GM19023 (cell line): Measurements from ENCODE around the gene OFD1.

Experiments
- ATAC-seq: cut with Tn5 transposase; IDR thresholded peaks from one replicate; pipeline ENCODE4 v1.9.1; 2021; ENCODE audit warnings: mild to moderate bottlenecking, moderate library complexity; ENCODE audit not compliant: unreplicated experiment

Gene OFD1

DNA sequence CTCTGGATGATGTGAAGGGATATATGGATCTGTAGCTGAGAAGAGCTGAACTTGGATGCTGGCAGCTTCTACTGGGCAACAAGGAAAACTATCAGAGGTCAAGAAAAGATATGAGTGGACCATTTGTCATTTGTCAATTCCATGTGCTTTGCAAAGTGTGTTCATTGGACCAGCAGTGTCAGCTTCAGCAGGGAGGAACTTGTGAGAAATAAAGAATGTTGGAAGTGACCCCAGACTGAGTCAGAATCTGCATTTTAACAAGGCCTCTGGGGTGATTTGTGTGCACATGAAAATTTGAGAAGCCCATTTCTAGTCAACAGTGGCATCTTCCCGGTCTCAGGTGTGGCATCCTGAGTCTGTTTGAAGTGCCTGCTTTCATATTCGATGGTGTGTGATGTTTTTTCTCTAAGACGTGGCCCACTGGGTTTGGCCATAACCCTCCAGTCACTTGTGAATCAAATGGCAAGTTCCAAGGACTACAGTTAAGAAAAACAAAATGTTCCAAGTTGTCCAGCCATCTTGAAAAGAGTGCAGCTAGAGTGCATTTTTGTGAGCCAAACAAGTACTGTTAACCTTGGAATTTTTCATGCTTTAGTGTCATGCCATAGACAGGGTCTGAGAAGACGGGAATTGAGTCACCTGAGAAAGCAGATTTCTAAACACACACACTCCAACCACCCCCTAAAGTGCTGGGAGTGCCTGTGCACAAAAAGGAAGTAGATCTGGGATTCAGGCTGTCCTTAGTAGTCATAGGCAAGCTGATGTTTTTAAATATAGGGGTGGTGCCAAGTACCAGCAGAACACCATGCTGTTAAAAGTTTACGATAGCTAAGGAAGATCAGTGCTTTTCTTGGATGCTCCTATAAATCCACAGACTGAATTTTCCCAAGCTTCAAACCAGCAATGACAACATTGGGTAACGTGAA is 55.9 kb downstream of the OFD1 start:
- no peak for ATAC-seq

DNA sequence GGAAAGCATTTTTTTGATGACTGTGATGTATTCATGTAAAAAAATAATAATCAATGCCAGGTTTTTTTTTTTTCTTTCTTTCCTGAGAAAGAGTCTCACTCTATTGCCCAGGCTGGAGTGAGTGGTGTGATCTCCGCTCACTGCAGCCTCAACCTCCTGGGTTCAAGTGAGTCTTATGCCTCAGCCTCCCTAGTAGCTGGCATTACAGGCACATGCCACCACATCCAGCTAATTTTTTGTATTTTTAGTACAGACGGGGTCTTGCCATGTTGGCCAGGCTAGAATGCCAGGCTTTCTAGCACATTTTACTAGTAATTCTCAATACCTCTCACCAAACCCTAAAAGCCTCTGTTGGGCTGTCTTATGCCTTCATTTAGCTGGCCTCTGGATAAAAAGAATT is 56.6 kb downstream of the OFD1 start:
- ATAC-seq: no peak

DNA sequence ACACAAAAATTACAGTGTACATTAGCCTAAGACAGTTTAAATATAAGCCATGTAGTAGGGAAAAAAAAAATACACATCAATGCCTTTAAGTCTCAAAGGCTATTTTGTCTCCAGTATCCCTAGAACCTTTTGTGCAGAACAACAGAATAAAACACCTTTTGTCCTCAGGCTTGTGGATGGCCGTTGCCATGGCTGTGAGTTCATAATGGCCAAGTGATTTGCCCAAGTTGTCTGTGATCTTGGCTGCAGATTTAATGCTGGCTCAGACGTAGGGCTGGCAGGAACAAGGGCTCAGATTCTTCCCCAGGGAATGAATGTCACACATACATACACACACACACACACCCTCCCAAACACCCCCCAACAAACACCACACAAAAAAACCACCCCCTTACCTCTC is 57.0 kb downstream of the OFD1 start:
- no peak for ATAC-seq

DNA sequence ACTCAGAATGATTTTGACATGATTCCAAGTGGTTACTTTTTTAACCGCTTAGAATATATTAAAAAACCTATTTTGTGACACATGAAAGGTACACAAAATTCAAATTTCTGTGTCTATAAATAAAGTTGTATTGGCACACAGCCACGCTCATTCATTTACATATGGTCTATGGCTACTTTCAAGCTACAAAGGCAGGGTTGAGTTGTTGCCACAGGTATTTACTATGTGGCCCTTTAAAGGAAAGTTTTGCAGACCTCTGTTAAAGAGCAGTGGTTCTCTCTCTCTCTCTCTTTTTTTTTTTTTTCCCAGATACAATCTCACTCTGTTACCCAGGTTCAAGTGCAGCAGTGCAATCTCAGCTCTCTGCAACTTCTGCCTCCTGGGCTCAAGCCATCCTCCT is 59.3 kb downstream of the OFD1 start:
- ATAC-seq: no peak

DNA sequence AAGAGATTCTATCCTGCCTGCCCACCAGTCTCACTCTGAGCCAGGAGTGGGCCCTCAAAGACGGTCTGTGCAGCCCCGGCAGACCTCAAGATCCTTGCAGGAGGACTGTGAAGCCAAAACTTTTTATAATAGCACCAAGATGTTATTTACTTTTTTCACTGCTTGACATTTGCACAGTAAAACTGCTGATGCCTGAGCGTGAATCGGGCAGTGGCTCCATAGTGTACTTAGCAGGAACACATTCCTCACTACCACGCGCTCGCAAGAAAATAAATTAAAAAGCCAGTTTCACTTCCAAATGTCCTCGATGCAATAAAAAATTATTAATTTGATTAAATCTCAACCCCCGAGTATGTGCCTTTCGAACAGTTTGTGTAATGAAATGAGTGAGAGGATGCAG is 59.9 kb downstream of the OFD1 start:
- no peak for ATAC-seq

DNA sequence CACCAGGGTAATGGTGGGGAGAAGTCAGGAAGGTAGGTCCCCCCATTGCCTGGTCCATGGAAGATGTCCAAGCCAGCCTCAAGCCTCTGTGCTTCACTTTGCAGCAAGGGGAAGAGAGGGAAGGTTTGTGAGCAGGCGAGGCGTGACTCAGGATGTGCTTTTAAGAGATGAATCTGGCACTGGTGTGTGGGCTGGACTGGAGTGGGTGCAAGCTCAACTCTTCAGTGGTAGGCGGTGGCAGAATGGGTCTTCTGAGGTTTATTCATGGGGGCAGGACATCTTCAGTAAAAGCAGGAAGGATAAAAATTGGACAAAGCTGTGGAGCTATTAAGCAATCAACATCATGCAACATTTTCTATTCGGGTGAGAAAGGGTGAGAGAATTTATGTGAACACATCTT is 63.0 kb downstream of the OFD1 start:
- no peak for ATAC-seq

DNA sequence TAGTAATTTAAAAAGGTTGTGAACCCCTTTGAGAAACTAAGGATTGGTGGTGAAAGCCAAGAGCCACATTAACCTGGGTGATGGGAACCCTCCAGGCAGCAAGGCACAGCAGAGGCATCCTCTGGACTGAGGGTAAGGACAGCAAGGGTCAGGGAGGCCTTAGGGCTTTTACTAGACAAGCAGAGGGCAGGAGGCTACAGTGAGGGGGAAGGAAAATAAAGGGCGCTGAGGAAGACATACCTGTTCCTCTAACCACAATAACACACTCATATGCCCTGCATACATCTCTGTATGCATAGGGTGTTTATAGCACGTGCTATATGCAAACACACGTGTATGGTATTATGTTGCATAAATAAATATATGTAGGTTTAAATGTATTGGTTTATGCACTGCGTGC is 63.6 kb downstream of the OFD1 start:
- ATAC-seq: no peak

DNA sequence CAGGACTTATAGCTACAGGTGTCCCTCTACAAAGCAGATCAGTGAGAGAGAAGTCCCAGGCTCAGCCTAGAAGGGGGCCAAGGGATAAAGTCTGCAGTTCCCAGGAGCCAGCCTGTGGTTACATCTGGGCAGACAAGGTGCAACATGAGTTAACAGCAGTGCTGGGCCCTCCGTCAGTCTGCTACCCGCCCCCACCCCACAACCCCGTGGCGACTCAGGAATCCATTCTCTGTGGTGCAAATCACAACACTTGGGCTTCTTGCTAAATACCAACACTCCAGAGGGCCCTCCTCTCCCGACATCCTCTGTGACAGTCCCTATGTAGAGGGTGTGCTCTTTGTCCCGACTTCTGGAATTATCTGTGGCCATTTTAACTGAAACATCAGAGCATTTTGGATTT is 68.6 kb downstream of the OFD1 start:
- ATAC-seq: no peak

DNA sequence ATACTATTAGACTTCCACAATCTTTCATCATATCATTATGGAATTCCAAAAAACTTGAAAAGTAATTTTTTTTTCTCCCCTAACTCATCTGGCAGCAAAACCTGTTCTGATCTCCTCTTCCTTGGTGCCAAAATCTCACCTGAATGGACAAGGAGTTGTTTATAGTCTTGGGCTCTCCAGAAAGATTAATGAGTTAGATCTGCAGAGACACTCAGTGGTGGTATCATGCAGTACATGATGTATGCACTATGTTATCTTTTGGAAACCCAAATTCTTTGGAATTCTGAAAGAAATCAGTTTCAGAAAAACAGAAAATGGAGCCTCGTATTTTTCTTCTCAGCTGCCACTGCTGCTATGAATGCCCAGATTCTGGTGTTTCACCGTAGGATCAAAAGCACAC is 70.7 kb downstream of the OFD1 start:
- no peak for ATAC-seq

DNA sequence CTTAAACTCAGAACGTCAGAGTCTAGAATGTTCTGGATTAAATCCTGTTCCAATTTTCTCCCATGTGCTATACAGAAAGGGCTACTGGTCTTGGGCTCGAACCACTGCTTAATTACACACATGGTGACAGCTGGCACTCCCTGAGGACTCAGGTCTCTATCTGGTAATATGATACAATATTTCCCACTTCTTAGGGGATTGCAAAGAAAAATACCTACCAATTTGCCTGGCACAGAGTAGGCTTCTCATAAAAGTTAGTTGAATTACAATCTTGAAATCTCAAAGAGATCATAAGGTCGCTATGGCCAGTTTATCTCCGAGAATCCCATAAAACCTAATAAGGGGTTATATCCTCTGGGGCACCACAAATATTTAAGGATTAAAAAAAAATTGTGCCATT is 73.7 kb downstream of the OFD1 start:
- no peak for ATAC-seq

DNA sequence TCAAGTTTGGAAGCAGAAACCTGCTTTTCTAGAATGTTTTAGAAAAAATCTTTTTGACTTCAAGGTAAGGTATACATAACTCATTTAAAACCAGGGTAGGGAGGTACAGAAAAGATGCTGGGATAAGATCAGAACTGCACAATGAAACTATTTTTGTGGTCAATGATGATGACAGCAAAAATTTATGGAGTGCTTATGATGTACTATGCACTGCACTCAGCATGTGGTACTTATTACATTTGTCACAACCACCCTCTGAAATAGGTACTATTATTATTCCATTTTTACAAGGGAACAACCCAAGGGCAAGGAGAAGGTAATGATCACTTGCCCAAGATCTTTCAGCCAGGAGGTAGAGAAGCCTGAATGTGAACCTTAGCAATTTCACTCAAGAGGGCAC is 74.3 kb downstream of the OFD1 start:
- no peak for ATAC-seq

DNA sequence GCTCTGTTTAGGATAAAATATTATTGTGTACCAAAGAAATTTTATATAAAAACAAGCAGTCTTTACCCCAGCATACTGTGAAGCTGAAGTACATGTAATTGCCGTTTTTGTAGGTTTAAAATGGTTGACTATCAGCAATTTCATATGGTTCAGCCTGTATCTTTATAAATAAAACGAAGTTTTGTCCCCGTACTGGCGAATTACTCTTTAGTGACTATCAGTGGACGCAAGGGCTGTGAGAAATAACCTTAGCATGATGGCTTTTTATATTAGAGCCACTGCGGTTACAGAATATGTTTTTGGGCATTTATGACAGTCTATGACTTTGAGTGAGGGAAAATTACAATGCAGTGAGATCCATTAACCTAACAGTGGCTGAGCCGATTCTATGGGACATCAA is 81.1 kb downstream of the OFD1 start:
- ATAC-seq: no peak

DNA sequence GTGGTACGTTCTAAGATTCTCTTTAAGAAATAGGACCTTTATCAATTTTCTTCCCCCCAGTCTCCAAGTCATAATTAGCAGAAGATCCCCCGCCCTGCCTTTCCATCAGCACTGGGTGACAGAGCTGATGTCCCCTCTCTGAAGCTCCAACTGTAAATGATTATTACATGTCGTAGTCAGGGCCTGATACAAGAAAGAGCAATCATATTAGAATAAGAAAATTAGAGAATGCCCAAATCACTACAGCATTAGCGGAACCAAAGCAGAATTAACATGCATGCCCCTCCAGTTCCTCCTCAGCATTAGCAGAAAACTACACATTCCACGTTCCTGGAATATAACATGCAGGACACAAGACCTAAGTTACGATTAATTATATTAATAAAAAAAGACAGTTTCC is 81.6 kb downstream of the OFD1 start:
- no peak for ATAC-seq

DNA sequence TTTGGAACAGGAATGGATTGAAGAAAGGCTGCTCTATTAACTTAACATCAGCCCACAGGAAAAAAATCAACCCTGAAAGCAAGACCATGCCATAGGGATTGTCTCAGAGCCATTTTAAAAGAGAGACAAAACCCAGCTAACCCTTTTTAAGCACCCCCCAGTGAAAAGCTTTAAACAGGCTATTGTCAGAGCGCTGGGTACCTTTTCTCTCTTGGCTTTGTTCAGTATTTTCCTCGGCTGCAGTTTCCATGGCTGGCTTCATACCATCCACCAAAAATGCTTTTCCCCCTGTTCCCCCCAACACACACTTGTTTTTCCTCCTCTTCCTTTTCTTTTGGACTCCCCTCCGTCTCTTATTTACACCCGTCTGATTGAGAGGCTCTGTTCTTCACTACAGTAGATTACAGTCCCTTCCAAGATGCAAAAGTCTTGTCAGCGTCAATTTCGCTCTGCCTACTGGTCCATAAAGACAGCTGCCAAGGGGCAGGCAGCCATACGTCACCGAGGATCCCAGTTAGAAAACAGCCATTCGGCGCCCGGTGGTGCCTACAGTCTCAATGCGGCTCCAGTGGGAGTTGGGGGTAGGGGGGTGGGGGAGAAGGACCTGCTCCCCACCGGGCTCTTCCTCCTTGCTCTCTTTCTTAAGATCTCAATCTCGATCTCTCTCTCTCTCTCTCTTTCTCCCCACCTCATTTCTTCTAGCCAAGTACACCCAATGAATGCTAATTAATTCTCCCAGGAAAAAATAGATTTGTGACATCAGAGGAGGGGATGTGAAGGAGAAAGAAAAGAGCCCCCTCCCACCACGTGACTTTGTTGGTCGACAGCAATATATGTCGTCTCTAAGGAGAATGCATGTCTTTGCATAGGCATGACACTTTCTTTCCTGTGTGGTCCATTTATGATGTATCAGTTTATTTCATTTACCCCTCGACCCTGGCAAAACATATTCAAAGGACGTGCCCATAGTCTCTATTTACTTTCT is 82.4 kb downstream of the OFD1 start, which contains the start of gene GPM6B:
GPM6B (minus strand) TSS at position 451 of the 985 bp plus-strand sequence; CDS start at position 262, 189 bp downstream.
- ATAC-seq: no peak
